Small intestine (tissue), 7 donors: ENCODE results near the gene PRDM10. TPM values are rescaled to one million over a fixed set of nuclear protein-coding genes. Genes with fewer than 3 reads are reported as not detected.

Source experiments
- DNase-seq, 2 donors: peaks; one replicate each; pipeline versions ENCODE4 v3.0.0 to v3.0.0-alpha.2; 2013
- FAIRE-seq: peaks from 2 replicates; lab custom pipeline; 2012; peaks lifted over from hg19 to GRCh38; lab: Jason Lieb, UNC
- H3K27ac ChIP-seq, 3 donors: one replicate each; pipeline ENCODE4 v1.5.1; 2013; ENCODE audit warnings: low read length in 2 of 3, mild to moderate bottlenecking in 2 of 3, control low read depth in 1 of 3, inconsistent platforms in 1 of 3, low read depth in 1 of 3, moderate library complexity in 1 of 3
- H3K27me3 ChIP-seq, 3 donors: one replicate each; pipeline ENCODE4 v1.6.1; 2013; ENCODE audit warnings: low read length in 3 of 3, inconsistent platforms in 1 of 3; ENCODE audit not compliant: control insufficient read depth in 3 of 3, insufficient read depth in 3 of 3
- H3K36me3 ChIP-seq, 3 donors: one replicate each; pipeline ENCODE4 v1.6.1; 2013; ENCODE audit warnings: low read length in 3 of 3, inconsistent platforms in 1 of 3, low read depth in 1 of 3, mild to moderate bottlenecking in 1 of 3, moderate library complexity in 1 of 3; ENCODE audit not compliant: control insufficient read depth in 3 of 3, insufficient read depth in 2 of 3
- H3K4me1 ChIP-seq, 3 donors: one replicate each; pipeline ENCODE4 v1.6.1; 2013; ENCODE audit warnings: low read length in 2 of 3, inconsistent platforms in 1 of 3, low read depth in 1 of 3, mild to moderate bottlenecking in 1 of 3, moderate library complexity in 1 of 3; ENCODE audit not compliant: control insufficient read depth in 3 of 3, insufficient read depth in 2 of 3
- H3K4me3 ChIP-seq, 3 donors: one replicate each; pipeline ENCODE4 v1.5.1; 2013; ENCODE audit warnings: low read length in 3 of 3, control low read depth in 1 of 3, inconsistent platforms in 1 of 3, low read depth in 1 of 3, mild to moderate bottlenecking in 1 of 3, moderate library complexity in 1 of 3
- H3K9me3 ChIP-seq, 2 donors: one replicate each; pipeline ENCODE4 v1.6.1; 2013; ENCODE audit warnings: low read depth in 1 of 2, low read length in 1 of 2; ENCODE audit not compliant: control insufficient read depth in 2 of 2, insufficient read depth in 1 of 2
- WGBS, 3 donors: extraction: QIAGEN DNeasy Blood & Tissue Kit; methylation state at CpG; one replicate each; pipeline ENCODE4 v1.1.7; 2013; 5-methylcytosine and 5-hydroxymethylcytosine counted together
- polyA plus RNA-seq, 4 donors: library from polyadenylated mRNA; stranded (reverse) in 3 of 4; unstranded in 1 of 4; fragments of 200-250 nt in 3 of 4; fragments of 120-200 nt in 1 of 4; gene quantifications; one replicate each; pipeline versions ENCODE4 v1.2.1 to v1.2.3, GENCODE V29; 2013
- donor health status: healthy with polysubstance abuse.
- donor health status: control.
- donor health status: control.
- donor health status: Bipolar disorder and iron deficiency.
- donor health status: healthy.

The PRDM10 gene
- polyA plus RNA-seq, 4 donors: 2.7 to 8.8 (median 3.3) TPM

GRCh38 chr11:129861702-129862522 is 140.7 kb downstream of the PRDM10 start:
- H3K27ac ChIP-seq: peak overlapping the region; percentile 47 to 72 (median 62)
- FAIRE-seq (no peak), DNase-seq (peak; percentile 90 to 91)
- peaks cover 0 to 2% of the 10 kb centered on the region in 2 donors for H3K9me3 ChIP-seq
- no peaks in the 10 kb centered on the region for H3K27me3 ChIP-seq
- H3K36me3 ChIP-seq: peaks cover 10 to 66% (median 11%) of the 10 kb centered on the region in 3 donors
- WGBS, 3 donors: 39 to 60% (median 50%) methylated on average over 16 of the region's 16 CpGs
- H3K4me1 ChIP-seq: peaks cover 4 to 17% (median 5%) of the 10 kb centered on the region in 3 donors
- H3K4me3 ChIP-seq: no peak overlapping the region

GRCh38 chr11:129856036-129856435 is 146.6 kb downstream of the PRDM10 start:
- DNase-seq (no peak), FAIRE-seq (no peak)
- no peak overlapping the region for H3K27ac ChIP-seq
- peaks cover 0 to 14% (median 5%) of the 10 kb centered on the region in 3 donors for H3K4me1 ChIP-seq
- 90 to 94% (median 91%) methylated on average over 8 of the region's 8 CpGs for whole genome bisulfite sequencing, 3 donors
- H3K4me3 ChIP-seq: no peak overlapping the region
- no peaks in the 10 kb centered on the region for H3K9me3 ChIP-seq
- H3K36me3 ChIP-seq: peaks cover 8 to 66% (median 23%) of the 10 kb centered on the region in 3 donors
- H3K27me3 ChIP-seq: no peaks in the 10 kb centered on the region

- DNase-seq (no peak), FAIRE-seq (no peak)
- Histone ChIP-seq H3K27me3 (no peaks in the 10 kb centered on the region), H3K36me3 (peaks cover 8 to 68% (median 24%) of the 10 kb centered on the region in 3 donors), H3K9me3 (no peaks in the 10 kb centered on the region), H3K27ac (no peak overlapping the region), H3K4me3 (no peak overlapping the region), H3K4me1 (peaks cover 0 to 14% (median 5%) of the 10 kb centered on the region in 3 donors)
- 88 to 94% (median 91%) methylated on average over 11 of the region's 11 CpGs for WGBS, 3 donors
These were observed 147.5 kb downstream of the PRDM10 start for GRCh38 chr11:129855086-129855485.

GRCh38 chr11:129854232-129854805 is 148.3 kb downstream of the PRDM10 start:
- DNase-seq (no peak), FAIRE-seq (no peak)
- Histone ChIP-seq H3K9me3 (no peaks in the 10 kb centered on the region), H3K27me3 (no peaks in the 10 kb centered on the region), H3K4me3 (no peak overlapping the region), H3K4me1 (peaks cover 2 to 14% (median 5%) of the 10 kb centered on the region in 3 donors), H3K36me3 (peaks cover 8 to 67% (median 21%) of the 10 kb centered on the region in 3 donors), H3K27ac (peak overlapping the region in 2 of 3 donors; percentile 19 to 62)
- WGBS, 3 donors: 73 to 83% (median 78%) methylated on average over 7 of the region's 7 CpGs

GRCh38 chr11:129853518-129854231 is 149.0 kb downstream of the PRDM10 start:
- Histone ChIP-seq H3K27ac (peak overlapping the region; percentile 34 to 79 (median 62)), H3K27me3 (no peaks in the 10 kb centered on the region), H3K36me3 (peaks cover 7 to 65% (median 18%) of the 10 kb centered on the region in 3 donors), H3K4me1 (peaks cover 5 to 17% (median 6%) of the 10 kb centered on the region in 3 donors), H3K9me3 (no peaks in the 10 kb centered on the region), H3K4me3 (no peak overlapping the region)
- DNase-seq (peak; percentile 71 to 80), FAIRE-seq (no peak)
- 9 to 21% (median 17%) methylated on average over 10 of the region's 10 CpGs for WGBS, 3 donors

GRCh38 chr11:129852125-129852740 is 150.4 kb downstream of the PRDM10 start:
- no peaks in the 10 kb centered on the region for H3K27me3 ChIP-seq
- no peak overlapping the region for H3K4me3 ChIP-seq
- no peak overlapping the region for H3K27ac ChIP-seq
- DNase-seq: no peak
- peaks cover 3 to 61% (median 15%) of the 10 kb centered on the region in 3 donors for H3K36me3 ChIP-seq
- H3K4me1 ChIP-seq: peaks cover 5 to 18% (median 9%) of the 10 kb centered on the region in 3 donors
- whole genome bisulfite sequencing, 3 donors: 84 to 89% (median 85%) methylated on average over 15 of the region's 15 CpGs
- FAIRE-seq: no peak
- H3K9me3 ChIP-seq: no peaks in the 10 kb centered on the region
